ENCODE results near the gene PRPF8.

The PRPF8 gene

DNA sequence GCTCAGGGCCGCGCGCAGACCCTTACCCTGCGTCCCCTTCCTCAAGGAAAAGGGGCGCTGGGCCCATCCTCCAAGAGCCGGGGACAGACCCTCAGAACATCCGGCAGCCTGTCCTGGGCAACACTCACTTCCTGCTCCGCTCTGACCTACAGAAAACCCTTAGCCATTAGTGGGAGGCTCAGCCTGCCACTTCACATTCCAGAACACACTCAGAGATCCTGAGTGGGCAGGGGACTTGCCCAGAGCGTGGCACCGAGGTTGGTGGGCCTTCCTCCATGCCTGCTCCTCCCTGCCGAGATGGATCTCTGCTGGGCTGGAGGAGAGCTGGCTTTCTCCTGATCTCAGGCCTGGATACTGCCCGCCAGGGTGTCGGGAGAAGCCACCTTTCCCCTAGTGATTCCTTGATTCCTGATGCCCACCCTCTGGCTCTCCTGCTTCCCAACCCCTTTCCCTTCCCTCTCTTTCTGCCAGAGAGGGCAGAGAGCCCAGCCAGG is 40.6 kb downstream of the PRPF8 start:
- DNase-seq, result no peak

DNA sequence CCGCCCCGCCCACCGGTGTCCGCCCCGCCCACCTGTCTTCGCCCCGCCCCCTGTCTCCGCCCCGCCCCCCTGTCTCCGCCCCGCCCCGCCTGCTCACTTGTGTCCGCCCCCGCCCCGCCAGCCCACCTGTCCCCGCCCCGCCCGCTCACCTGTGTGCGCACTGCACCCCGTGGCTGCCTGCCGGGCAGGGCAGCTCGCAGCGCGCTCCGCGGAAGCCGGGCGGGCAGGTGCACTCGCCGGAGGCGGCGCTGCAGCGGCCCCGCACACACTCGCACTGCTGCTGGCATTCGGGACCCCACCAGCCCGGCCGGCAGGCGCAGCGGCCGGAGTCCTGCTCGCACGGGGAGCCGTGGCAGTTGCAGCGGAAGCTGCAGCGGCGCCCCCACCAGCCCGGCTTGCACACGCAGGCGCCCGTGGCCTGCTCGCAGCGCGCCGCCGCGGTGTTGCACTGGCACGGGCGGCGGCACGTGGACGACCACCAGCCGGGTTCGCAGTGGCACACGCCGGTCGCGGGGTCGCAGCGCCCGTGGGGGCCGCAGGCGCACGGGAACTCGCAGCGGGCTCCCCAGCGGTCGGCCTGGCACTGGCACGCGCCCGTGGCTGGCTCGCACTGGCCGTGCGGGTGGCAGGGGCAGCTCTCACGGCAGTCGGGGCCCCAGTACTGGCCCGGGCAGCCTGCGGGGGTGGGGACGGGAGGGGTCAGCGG is 41.2 kb downstream of the PRPF8 start:
- DNase-seq, result no peak

DNA sequence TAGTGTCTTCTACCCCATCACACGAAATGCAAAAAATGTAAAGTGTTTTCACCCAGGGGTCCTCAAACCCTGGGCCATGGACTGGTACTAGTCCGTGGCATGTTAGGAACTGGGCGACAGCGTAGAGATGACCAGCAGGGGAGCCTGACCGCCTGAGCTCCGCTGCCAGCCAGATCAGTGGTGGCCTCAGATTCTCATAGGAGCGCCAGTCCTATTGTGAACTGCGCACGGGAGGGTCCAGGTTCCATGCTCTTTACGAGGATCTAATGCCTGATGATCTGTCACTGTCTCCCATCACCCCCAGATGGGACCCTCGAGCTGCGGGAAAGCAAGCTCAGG is 43.6 kb downstream of the PRPF8 start:
- DNase-seq, result no peak

DNA sequence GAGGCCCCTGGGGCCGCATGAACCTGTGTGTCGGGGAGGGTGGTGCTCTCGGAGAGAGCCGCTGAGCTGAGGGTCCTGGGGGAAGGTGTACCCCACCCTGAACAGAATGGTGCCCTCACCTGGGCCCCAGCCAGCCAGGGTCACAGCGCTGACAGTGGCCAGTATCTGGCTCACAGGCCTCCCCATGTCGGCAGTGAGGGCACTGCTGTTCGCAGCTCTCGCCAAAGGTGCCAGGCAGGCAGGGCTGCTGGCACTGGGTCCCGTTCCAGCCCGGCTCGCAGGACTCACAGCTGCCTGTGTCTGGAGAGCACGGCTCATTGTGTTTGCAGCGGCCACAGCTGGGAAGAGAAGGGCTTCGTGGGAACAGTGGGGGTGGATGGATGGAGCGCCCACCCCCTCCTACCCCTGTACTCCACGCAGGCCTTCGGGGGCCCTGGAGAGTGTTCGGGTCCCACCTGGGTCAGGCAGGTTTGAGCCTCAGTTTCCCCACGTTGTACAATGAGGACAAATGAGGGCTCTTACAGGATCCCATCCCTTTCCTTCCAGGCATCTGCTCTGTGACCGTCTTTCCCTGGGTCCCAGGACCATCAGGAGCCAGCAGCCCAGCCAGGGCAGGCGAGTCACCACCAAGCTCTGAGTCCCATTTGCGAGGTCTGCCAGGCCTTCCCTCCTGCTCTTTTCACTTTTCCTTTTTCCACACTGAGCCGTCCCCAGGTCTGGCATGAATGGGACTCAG is 44.2 kb downstream of the PRPF8 start:
- no peak for DNase-seq

DNA sequence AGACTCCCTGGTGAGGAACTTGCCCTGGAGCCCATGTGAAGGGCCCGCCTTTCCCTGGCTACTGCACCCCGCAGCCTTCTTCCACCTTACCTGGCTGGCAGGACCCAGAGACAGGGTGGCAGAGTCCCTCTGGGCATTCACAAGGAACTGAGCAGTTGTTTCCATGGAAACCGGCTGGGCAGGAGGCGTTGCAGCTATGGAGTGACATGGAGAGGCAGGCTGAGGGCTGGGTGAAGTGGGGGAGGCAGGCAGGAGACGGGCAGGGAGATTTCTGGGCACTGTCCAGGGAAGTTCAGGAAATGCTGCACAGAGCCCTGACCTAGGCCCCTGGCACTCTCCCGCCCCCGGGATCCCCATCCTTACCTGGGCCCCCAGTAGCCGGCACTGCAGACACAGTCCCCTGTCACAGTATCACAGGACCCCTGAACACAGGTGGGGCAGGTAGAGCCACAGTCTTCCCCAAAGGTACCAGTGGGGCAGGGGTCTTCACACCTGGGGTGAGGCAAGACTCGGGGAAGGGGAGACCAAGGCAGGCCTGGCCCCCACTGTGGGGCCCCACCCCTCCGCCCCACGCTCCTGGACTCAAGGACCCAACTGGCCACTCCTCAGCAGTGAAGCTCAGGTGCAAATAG is 45.0 kb downstream of the PRPF8 start:
- no peak for DNase-seq

DNA sequence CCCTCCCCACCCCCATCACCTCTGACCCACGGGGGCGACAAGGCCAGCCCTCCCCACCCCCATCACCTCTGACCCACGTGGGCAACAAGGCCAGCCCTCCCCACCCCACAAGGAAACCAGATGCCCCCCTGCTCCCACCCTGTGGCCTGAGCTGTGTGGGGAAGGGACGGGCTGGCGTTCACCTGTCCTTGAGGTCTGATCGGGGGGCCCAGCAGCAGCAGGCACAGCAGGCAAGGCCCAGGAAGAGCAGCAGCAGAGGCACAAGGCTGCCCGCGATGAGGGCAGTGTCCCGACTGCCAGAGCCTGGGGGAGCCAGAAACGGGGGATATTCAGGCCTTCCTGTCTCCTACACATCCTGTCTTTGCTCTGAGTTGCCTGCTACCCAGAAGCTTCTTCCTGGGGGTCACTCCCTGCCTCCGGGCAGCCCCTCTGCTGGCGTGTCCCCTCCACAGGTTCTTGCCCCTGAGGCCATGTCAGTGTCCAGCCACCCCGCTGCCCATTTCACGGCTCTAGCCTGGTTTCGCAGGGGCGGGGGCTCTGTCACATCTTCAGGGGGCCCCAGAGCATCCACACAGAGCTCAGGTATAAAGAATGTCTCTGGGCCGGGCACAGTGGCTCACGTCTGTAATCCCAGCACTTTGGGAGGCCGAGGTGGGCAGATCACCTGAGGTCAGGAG is 45.9 kb downstream of the PRPF8 start:
- DNase-seq, result no peak

DNA sequence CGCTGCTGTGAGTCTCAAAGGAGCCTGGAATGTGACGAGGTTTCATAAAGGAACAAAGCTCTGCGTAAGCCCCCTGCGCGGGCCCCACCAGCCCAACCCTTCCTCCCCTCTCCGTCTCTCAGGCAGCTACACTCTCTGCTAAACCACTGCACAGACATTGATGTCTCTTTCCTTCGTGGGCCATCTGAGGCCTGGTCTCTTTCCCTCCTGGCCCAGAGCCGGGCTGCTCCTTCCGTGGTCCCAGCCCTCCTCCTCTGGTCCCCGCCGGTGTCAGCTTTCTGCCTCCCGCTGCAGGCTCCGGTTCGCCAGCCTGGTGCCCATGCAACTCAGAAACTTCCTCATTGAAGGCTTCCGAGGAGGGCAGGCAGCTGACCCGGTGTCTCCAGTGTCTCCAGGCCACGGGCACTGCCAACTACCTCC is 46.5 kb downstream of the PRPF8 start:
- DNase-seq, result no peak

DNA sequence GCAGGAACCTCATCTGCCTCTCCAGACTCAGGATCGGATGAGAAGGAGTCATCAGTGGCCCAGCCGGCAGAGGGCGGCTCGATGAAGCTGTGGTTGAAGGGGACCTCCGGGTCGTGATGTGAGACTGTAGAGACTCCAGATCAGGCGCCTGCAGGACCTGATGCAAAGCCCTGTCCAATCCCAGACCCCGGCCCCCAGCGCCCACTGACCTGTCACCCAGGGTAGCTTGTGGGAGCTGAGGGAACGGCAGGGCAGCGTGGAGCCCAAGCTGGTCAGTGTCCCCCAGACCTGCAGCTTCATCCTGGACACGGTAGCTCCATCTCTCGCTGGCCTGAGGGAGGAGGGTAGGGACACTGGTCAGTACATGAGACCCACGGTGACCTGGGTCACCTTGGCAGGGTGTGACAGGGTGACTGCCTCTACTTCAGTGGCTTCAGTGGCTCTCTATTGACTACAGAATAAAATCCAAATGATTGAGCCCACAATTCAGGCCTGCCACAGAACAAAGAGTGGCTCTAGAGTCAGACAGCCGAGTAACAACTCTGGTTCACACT is 47.9 kb downstream of the PRPF8 start:
- no peak for DNase-seq

DNA sequence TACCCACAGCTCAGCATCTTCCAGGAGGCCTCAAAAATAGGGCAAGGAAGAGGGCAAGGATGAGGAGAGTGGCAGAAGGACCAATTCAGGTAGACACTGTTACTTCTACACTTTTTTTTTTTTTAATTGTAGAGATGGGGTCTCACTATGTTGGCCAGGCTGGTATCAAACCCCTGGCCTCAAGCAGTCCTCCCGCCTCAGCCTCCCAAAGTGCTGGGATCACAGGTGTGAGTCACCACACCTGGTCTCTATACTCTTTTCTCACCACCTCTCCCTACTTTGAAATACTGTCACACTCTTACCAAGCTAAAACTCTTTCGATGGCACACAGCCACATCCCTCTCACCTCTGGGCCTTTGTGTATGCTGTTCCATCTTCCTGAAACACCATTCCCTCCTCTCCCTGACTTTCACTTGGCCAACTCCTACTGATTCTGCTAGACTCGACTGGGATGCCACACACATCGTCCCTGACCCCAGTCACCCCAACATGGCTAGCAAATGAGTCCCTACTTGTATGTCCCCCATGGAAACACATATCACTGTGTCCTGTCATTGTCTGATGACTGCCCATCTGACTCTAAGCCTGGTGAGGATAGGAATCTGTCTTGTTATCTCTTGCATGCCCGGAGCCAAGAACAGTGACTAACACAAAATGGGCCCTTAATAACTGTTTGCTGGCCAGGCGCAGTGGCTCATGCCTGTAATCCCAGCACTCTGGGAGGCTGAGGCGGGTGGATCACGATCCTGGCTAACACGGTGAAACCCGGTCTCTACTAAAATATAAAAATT is 48.8 kb downstream of the PRPF8 start:
- no peak for DNase-seq

DNA sequence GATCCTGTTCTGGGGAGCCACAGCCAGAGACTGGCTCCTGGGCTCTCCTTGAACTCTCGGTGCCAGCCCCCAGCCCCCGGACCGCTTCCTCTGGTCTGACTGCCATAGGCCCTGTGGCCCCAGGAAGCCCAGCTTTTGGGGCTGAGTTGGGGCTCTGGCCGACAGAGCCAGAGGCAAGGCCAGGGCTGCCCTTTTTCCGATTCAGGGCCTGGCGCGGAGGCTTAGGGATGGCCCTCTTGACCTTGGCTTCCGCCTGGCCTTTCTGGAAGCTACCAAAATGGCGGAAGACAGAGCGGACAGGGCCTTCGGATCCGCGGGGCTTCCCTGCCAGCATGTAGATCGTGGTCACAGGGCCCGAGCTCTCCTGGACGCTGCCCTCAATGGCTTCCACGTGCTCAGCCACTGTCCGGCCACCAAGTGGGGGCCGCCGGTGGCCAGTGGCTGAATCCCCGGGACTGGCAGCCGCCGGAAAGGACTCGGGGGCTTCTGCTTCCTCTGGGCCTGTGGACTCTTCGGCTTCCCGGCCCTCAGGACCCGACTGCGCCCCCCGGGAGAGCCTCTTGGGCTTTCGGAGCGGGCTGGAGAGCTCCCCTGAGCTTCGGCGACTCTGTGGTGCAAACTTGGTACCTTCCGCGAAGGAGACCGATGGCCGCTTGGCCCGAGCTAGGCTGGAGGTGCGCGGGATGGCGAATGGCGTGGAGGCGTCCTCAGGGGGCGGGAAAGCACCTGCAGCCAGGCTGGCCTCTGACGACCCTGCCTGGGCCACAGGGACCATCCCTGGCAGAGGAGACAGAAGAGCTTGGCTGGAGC is 49.6 kb downstream of the PRPF8 start:
- DNase-seq, result no peak

DNA sequence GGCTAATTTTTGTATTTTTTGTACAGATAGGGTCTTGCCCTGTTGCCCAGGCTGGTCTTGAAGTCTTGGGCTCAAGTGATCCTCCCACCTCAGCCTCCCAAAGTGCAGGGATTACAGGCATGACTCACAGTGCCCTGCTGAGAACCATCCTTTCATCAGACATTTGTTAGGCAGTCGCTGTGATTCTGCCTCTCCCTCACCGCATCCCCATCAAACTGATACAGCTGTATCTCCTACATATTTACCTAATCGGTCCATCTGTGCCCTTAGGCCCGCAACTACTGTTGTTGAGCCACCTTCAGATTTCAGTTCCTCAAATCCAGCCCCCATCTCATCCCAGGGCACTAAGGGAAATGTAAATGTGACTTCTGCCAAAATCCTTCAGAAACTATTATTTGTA is 54.0 kb downstream of the PRPF8 start:
- no peak for DNase-seq

DNA sequence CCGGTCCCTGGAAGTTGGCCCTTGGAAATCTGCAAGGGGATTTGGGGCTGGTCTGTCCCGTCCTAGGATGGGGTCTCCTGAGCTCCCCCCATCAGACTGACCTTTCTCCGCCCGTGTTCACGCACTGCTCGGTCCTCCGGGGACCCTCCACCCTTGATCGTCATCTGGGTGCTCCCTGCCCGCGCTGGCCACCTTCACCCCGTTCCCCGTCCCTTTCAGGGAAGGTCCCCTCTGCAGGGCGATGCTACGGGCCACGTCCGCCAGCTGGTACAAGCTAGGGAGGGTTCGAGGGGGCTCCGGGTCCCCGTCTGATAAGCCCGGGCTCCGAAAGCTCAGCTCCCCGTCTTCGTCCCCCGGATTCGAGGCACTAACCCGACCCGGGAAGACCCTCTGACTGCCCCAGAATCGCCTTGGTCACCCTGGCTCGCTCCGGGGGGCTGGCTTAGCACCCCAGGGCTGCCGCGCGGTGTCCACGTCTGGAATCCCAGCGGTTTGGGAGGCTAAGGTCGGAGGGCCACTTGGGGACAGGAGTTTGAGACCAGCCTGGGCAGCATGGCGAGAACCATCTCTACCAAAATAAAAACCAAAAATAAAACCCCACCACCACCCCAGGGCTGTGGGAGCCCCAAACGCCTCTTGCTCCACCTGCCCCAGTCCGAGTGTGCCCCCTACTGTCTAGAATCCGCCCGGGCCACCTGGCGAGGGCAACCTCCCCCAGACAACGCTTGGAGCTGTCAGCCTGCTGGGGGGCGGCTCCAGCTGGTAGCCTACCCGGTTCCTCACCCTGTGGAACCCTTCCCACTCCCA is 55.0 kb downstream of the PRPF8 start:
- no peak for DNase-seq

DNA sequence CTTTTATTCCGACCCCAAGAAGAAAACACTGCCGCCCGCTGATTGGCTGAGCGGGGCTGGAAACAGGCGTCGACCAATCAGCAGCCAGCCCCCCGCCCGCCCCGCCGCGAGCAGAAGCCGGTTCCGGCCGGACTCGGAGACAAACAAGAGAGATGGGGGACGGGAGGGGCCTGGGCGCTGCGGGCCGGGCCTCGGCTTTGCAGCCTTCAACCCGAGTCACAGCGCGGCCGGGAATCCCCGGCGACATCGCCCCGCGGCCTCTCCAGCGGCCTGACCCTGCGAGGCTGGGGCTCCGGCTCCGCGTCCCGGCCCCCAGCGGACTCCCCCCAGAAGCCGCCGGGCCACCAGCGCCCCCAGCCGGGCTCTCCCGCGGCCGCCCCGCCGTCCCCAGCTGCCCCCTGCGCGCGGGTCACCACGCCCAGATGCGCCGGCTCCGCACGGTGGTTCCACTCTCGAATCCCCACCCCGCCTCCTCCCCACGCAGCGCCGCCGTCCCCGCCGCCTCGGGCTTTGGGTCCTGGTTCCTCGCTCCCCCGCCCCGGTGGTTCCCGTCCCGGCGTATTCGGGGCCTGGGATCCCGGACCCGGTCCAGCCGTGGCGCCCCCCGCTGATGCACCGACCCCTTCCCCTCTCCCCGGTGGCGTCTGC is 55.7 kb downstream of the PRPF8 start:
- no peak for DNase-seq

DNA sequence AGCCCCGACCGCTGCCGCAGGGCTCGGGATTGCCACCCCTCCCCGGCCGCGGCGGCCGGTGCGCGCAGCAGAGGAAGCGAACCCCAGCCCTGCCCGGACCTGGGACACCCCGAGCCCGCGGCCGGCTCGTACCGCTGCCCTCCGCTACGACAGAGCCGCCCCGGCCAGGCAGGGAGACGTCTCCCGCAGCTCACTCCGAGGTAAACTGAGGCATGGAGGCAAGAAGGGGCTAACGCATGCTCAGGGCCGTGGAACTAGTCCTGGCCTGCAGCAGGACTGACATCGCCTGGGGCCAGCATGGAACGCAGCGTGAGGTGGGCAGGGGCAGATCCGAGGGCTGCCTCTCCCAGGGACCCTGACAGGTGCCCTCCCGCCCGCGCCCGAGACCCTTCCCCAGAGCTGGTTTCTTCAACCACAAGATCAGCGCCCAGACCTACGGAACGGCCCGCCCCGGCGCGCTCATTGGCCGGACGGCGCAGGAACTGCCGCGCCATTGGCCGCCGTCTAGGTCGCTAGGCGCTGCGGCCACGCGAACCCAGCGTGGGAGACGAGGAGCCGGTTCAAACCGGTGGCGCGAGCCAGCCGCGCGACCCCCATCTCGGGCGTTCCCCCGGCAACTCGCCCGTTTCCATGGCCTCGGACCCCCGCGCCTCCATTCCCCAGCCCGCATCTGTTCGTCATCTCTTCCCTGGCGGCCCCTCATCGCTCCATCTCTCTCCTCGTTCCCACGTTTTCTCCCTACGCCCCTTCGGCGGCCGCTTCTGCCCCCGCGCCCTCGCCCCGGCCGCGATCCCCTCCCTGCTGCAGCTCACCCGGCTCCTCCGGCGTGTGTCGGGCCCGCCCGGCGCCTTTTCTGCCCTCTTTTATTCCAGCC is 56.4 kb downstream of the PRPF8 start, which contains the start of gene SLC43A2:
SLC43A2 (minus strand) TSS at position 853 of the 874 bp plus-strand sequence. CDS start 960 bp downstream, outside the sequence.
- DNase-seq, result no peak

DNA sequence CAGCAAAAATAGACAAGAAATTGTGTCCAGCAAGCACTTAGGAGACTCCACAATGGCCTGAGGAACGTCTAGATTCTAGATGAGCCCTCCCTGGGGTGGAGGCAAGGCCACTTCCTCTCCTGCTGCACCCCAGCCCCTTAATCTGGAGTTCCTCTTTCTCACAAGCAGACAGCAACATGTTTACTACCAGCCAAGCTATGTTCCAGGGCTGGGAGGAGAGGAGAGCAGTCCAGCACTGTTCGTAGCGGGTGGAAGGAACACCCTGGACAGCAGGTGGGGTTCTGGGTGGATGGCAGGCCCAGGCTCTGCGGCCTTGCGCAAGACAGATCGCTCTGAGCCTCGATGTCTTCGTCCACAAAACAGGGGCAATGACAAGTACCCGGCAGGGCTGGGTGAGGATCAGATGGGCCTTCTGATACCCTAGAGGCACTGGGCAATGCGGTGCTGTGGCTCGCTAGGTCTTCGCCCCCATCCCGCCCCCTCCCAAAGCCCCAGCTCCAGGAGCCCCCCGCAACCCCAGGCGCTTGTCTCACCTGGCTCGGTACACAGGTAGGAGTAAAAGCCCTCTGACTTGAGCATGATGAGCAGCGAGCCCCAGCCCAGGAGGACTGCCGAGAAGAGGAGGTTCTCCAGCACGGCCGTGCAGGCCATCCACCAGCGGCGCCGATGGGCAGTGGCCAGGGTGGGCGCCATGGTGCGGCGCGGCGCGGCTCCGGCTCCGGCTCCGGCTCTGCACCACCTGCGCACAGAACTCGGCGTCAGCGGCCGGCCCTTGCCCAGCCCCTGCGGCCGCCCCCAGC is 57.3 kb downstream of the PRPF8 start:
- no peak for DNase-seq

DNA sequence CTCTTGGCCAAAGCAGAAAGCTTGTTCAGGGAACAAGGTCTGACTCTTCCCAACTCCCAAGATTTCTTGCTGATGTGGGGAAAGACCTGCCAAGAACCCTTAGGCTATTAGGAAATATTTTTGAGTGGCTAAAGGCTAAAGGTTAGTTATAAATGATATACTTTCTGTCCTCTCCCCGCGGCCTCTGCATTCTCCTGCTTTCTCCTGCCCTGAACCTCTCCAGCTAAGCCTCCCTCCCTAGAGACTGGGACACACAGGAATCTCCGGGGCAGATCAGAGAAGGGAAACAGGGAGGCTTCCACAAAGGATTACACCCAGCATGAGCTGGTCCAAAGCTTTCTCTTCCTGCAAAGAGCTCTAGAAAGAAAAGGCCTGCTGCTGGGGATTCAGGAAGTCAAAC is 58.3 kb downstream of the PRPF8 start:
- DNase-seq, result no peak

DNA sequence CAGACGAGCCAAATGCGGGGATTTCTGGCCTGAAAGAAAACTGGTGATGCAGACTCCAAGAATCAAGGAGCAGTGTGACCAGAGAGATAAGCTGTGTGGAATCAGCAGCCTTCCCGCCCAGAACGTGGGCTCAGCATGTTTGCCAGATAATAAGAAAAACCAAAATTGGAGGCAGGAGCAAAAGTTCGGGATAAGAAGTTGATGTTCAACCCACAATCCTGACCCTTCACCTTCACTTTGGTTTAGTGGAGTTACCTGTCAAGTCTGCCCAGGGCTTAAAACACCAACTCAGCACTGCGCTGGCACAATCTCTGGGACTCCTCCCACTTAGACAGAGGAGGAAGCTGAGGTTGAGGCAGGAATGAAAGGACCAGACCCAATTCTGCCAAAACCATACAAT is 59.1 kb downstream of the PRPF8 start:
- DNase-seq, result no peak

DNA sequence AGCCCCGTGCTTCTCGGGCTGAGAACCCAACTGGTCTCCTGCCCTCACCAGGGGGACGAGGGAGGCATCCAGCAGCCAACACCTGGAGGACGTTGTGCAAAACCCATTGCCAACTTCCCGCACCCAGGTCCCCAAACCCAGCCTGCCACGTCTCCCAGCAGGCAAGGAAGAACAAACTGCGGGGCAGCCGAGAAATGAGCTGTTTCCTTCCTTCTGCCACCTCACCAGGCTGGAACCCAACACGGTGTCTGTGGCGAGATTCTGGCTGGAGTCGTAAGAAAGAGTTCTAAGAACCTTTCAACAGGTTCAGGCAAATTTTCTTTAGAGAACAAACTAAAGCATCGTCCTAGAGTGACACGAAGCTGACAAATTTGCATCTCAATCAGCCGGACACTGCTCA is 59.6 kb downstream of the PRPF8 start:
- no peak for DNase-seq

Data from SIG-M5 (cell line).